Uterus (tissue), 4 donors: ENCODE results near the gene PJVK. TPM values are rescaled to one million over a fixed set of nuclear protein-coding genes. Genes with fewer than 3 reads are reported as not detected.

Source experiments
- DNase-seq, 2 donors: peaks; one replicate each; pipeline ENCODE4 v3.0.0-alpha.2; 2019 to 2020
- H3K27ac ChIP-seq, 2 donors: fragments of 200-600 bp; sonication (generic); 1 replicate in 1 of 2; 2 replicates in 1 of 2; pipeline ENCODE4 v1.5.1; 2016 to 2018
- H3K27me3 ChIP-seq, 2 donors: fragments of 200-600 bp; sonication (generic); one replicate each; pipeline ENCODE4 v1.5.1; 2018 to 2019; ENCODE audit warnings: control low read depth in 1 of 2
- H3K36me3 ChIP-seq, 2 donors: fragments of 200-600 bp; sonication (generic); one replicate each; pipeline ENCODE4 v1.5.1; 2019; ENCODE audit warnings: control low read depth in 1 of 2
- H3K4me1 ChIP-seq, 2 donors: fragments of 200-600 bp; sonication (generic); one replicate each; pipeline ENCODE4 v1.5.1; 2018 to 2019; ENCODE audit warnings: control low read depth in 1 of 2
- H3K4me3 ChIP-seq, 2 donors: fragments of 200-600 bp; sonication (generic); 1 replicate in 1 of 2; 2 replicates in 1 of 2; pipeline ENCODE4 v1.5.1; 2018 to 2019; ENCODE audit warnings: mild to moderate bottlenecking in 1 of 2
- H3K9me3 ChIP-seq, 2 donors: fragments of 200-600 bp; sonication (generic); one replicate each; pipeline ENCODE4 v1.5.1; 2019; ENCODE audit warnings: control low read depth in 1 of 2
- CTCF ChIP-seq, 4 experiments: fragments of 200-600 bp in 2 of 4; fragments of 450-650 bp in 2 of 4; sonication (generic) in 2 of 4; IDR thresholded peaks; one replicate each; pipeline ENCODE4 v1.5.1; 2016 to 2019; ENCODE audit warnings: antibody characterized with exemption in 4 of 4, mild to moderate bottlenecking in 2 of 4, moderate library complexity in 1 of 4
- POLR2A ChIP-seq, 2 donors: fragments of 450-650 bp; IDR thresholded peaks; one replicate each; pipeline ENCODE4 v1.6.1; 2016; ENCODE audit warnings: antibody characterized with exemption in 2 of 2, mild to moderate bottlenecking in 1 of 2, moderate library complexity in 1 of 2
- intact Hi-C: fragments of 100-400 bp; cut with DNase I; formaldehyde crosslinking; loops from one replicate; pipeline ENCODE4 v1.15.1; 2023; ENCODE audit warnings: low total_unique reads
- total RNA-seq, 4 donors: library from RNA; depleted of rRNA in 3 of 4; stranded (reverse); fragments of >200 nt in 3 of 4; gene quantifications; one replicate each; pipeline versions ENCODE4 v1.1.0 to v1.2.4, GENCODE V29; 2014 to 2023
- donor health status: DM: yes; HTN: yes; CAD: no.

The PJVK gene
- total RNA-seq, 4 donors from 2014 or later, result 3.8 to 9.4 (median 7.5) TPM; not detected in 1

DNA sequence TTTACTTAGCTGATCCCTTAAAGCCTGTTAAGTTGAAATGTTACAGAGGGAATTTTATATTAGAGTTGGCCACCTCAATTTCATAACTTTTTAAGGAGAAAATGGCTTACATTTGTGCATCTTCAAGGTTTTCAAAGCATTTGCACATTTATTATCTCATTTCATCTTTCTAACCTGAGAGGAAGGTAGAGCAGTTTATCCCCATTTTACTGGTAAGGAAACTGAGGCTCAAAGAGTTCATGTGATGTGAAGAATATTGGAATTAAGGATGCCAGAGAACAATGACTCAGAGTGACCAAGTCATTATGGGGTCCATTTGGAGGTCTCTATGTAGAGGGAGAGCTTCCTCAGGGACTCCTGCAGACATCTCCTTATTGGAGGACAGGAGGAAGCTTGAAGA, 35.2 kb upstream of the PJVK start:
- Histone ChIP-seq H3K27me3 (no peaks in the 10 kb centered on the region), H3K36me3 (no peaks in the 10 kb centered on the region), H3K9me3 (no peaks in the 10 kb centered on the region), H3K4me3 (no peak overlapping the region), H3K27ac (no peak overlapping the region), H3K4me1 (no peaks in the 10 kb centered on the region)
- intact Hi-C loops, result no loop called here
- DNase-seq, result no peak
- TF ChIP-seq CTCF (IDR thresholded peaks at IDR 0.05) (no peak), POLR2A (IDR thresholded peaks at IDR 0.05) (no peak)

DNA sequence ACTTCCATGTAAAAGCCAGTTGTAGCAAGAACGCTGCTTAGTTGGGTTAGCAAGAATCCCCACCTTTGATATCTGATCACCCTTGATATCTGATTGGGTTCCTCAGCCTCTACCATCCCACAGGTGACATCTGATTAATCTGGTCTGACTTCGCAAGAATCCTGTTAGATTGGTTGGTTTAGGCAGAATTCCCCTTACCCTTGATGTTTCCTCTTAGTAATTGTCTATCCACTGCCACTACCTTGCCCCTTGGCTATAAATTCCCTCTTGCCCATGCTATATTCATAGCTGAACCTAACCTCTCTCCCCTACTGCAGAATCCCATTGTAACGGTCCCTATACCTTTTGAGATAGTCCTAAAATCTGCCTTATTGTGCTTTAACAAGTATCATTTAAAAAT, 33.3 kb upstream of the PJVK start:
- Histone ChIP-seq H3K27me3 (no peaks in the 10 kb centered on the region), H3K4me1 (no peaks in the 10 kb centered on the region), H3K9me3 (no peaks in the 10 kb centered on the region), H3K27ac (no peak overlapping the region), H3K4me3 (no peak overlapping the region), H3K36me3 (no peaks in the 10 kb centered on the region)
- TF ChIP-seq CTCF (IDR thresholded peaks at IDR 0.05), result no peak
- TF ChIP-seq POLR2A (IDR thresholded peaks at IDR 0.05), result no peak
- no peak for DNase-seq
- intact Hi-C loops, result no loop called here

GRCh38 chr2:178418426-178418825, 32.8 kb upstream of the PJVK start:
- Histone ChIP-seq H3K4me3 (no peak overlapping the region), H3K9me3 (no peaks in the 10 kb centered on the region), H3K4me1 (no peaks in the 10 kb centered on the region), H3K36me3 (no peaks in the 10 kb centered on the region), H3K27ac (no peak overlapping the region), H3K27me3 (no peaks in the 10 kb centered on the region)
- TF ChIP-seq POLR2A (IDR thresholded peaks at IDR 0.05) (no peak), CTCF (IDR thresholded peaks at IDR 0.05) (no peak)
- DNase-seq, result no peak
- intact Hi-C loops, result no loop called here

GRCh38 chr2:178419123-178419522, 32.1 kb upstream of the PJVK start:
- Histone ChIP-seq H3K4me1 (no peaks in the 10 kb centered on the region), H3K4me3 (no peak overlapping the region), H3K27ac (peak overlapping the region in 1 of 2 donors; percentile 29), H3K27me3 (no peaks in the 10 kb centered on the region), H3K36me3 (no peaks in the 10 kb centered on the region), H3K9me3 (no peaks in the 10 kb centered on the region)
- DNase-seq, result no peak
- intact Hi-C loops, result no loop called here
- TF ChIP-seq POLR2A (IDR thresholded peaks at IDR 0.05), result no peak
- no peak for TF ChIP-seq CTCF (IDR thresholded peaks at IDR 0.05)

- Histone ChIP-seq H3K27me3 (no peaks in the 10 kb centered on the region), H3K36me3 (no peaks in the 10 kb centered on the region), H3K9me3 (no peaks in the 10 kb centered on the region), H3K4me1 (no peaks in the 10 kb centered on the region), H3K4me3 (no peak overlapping the region), H3K27ac (no peak overlapping the region)
- intact Hi-C loops, result no loop called here
- DNase-seq, result no peak
- TF ChIP-seq CTCF (IDR thresholded peaks at IDR 0.05), result no peak
- TF ChIP-seq POLR2A (IDR thresholded peaks at IDR 0.05), result no peak
These were observed 30.6 kb upstream of the PJVK start for GRCh38 chr2:178420463-178420999.
